GM12878 (cell line): ENCODE data around the gene DZANK1.

Experiments used
- BHLHE40 ChIP-seq, 2 experiments: fragments of 450-650 bp in 1 of 2; IDR thresholded peaks; 2 replicates each; pipeline ENCODE4 v1.6.1; 2011 to 2017; ENCODE audit warnings: low read depth in 2 of 2, borderline replicate concordance in 1 of 2, improper control_type of control experiment in 1 of 2, low read length in 1 of 2, mild to moderate bottlenecking in 1 of 2
- POLR2A ChIP-seq: IDR thresholded peaks from 2 replicates; pipeline ENCODE4 v1.6.1; 2011; ENCODE audit warnings: low read depth, mild to moderate bottlenecking, low read length
- TF ChIP-seq, protein P1 (sequence below): fragments of 450-650 bp; IDR thresholded peaks from 2 replicates; pipeline ENCODE4 v1.6.1; 2016; ENCODE audit warnings: mild to moderate bottlenecking
- TF ChIP-seq, protein P2 (sequence below): fragments of 450-650 bp; IDR thresholded peaks from 2 replicates; pipeline ENCODE4 v1.6.1; 2017; ENCODE audit warnings: borderline replicate concordance

DNA sequence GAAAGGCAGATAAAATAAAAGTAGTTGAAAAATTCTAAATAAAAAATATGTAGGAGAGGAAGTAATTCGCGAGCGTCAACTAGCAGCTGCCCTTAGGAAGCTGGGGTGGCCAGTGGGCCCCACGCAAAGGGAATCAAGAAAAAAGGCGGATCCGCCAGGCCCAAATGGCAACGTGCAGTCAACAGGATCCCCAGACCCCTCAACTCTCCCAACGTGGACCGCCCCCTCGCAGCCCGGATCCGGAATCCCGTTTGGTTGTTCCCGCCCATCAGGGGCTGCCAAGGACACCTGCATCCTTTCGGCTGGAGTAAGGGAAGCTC is 296 bp downstream of the DZANK1 start:
- no peak for TF ChIP-seq BHLHE40 (IDR thresholded peaks at IDR 0.05; ENCODE audit: borderline replicate concordance in 1 of 2, low read depth in 2 of 2, low read length in 1 of 2)
- TF ChIP-seq, protein P1, sequence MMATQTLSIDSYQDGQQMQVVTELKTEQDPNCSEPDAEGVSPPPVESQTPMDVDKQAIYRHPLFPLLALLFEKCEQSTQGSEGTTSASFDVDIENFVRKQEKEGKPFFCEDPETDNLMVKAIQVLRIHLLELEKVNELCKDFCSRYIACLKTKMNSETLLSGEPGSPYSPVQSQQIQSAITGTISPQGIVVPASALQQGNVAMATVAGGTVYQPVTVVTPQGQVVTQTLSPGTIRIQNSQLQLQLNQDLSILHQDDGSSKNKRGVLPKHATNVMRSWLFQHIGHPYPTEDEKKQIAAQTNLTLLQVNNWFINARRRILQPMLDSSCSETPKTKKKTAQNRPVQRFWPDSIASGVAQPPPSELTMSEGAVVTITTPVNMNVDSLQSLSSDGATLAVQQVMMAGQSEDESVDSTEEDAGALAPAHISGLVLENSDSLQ = no peak
- TF ChIP-seq, protein P2, sequence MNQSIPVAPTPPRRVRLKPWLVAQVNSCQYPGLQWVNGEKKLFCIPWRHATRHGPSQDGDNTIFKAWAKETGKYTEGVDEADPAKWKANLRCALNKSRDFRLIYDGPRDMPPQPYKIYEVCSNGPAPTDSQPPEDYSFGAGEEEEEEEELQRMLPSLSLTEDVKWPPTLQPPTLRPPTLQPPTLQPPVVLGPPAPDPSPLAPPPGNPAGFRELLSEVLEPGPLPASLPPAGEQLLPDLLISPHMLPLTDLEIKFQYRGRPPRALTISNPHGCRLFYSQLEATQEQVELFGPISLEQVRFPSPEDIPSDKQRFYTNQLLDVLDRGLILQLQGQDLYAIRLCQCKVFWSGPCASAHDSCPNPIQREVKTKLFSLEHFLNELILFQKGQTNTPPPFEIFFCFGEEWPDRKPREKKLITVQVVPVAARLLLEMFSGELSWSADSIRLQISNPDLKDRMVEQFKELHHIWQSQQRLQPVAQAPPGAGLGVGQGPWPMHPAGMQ = no peak
- TF ChIP-seq POLR2A = no peak
